Endometrium (tissue), 2 donors: ENCODE results near the gene SLC5A2.

ENCODE experiments used
- FAIRE-seq: peaks from 2 replicates; lab custom pipeline; 2012; peaks lifted over from hg19 to GRCh38; lab: Jason Lieb, UNC
- donor health status: control.
- donor health status: control.

The SLC5A2 gene

GRCh38 chr16:31459687-31460581 lies 23.0 kb upstream of the SLC5A2 start:
- FAIRE-seq, result peak; percentile 59

DNA sequence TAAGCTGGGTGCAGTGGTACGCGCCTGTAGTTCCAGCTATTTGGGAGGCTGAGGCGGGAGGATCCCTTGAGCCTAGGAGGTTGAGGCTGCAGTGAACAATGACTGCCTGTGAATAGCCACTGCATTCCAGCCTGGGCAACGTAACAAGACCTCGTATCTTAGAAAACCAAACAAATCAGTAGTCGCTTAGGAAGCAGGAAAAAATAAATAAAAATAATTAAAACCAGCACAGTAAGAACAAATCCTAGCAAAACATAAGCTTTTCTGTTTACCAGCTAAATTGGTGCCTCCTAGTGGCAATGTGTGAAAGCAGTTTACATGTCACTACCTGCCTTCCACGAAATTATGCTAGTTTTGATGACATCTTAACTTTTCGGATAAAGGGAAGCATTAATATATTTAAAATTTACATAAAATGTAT lies 22.3 kb upstream of the SLC5A2 start:
- peak; percentile 89 for FAIRE-seq

GRCh38 chr16:31461201-31461920 lies 21.6 kb upstream of the SLC5A2 start:
- no peak for FAIRE-seq

DNA sequence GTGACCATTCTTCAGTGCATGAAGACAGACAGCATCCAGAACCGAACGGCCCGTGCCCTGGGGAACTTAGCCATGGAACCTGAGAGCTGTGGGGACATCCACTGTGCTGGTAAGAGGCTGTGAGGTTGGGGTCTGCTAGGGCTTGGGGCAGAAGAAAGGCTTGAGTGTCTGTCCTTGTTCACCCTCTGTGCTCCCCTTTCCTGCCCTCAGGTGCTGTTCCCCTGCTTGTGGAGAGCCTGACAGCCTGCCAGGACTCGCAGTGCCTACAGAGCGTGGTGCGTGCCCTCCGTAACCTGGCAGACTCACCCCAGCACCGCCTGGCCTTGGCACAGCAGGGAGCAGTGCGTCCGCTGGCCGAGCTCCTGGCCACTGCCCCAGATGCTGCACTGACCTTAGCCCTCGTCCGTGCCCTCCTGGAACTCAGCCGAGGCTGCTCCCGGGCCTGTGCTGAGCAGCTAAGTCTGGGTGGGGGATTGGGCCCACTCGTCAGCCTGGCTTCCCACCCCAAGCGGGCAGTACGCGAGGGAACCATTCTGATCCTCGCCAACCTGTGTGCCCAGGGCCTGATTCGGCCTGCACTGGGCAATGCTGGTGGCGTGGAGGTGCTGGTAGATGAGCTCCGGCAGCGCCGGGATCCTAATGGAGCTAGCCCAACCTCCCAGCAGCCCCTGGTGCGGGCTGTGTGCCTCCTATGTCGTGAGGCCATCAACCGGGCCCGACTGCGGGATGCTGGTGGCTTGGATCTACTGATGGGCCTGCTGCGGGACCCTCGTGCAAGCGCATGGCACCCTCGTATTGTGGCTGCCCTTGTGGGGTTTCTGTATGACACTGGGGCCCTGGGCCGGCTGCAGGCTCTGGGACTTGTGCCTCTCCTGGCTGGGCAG lies 20.8 kb upstream of the SLC5A2 start:
- FAIRE-seq, result no peak

DNA sequence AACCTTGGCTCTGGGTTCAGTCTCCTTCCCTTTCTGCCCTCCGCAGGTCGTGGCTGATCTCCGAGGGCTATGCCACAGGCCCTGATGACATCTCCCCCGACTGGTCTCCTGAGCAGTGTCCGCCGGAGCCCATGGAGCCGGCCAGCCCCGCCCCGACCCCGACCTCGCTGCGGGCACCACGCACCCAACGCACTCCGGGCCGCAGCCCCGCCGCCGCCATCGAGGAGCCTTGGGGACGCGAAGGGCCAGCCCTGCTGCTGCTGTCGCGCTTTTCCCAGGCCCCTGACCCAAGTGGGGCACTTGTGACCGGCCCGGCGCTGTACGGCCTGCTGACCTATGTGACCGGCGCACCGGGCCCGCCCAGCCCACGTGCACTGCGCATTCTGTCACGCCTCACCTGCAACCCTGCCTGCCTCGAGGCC lies 18.6 kb upstream of the SLC5A2 start:
- no peak for FAIRE-seq

- FAIRE-seq, result no peak
These were observed 18.1 kb upstream of the SLC5A2 start for GRCh38 chr16:31464781-31465260.

- no peak for FAIRE-seq
These were observed 17.0 kb upstream of the SLC5A2 start for GRCh38 chr16:31465788-31466370.

DNA sequence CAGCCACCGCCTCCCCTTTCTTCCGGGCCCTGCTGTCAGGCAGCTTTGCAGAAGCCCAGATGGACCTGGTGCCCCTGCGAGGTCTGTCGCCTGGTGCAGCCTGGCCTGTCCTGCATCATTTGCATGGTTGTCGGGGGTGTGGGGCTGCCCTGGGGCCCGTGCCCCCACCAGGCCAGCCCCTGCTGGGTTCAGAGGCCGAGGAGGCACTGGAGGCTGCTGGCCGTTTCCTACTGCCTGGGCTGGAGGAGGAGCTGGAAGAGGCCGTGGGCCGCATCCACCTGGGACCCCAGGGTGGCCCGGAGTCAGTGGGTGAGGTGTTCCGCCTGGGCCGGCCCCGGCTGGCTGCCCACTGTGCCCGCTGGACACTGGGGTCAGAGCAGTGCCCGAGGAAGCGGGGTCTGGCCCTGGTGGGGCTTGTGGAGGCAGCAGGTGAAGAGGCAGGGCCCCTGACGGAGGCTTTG lies 16.5 kb upstream of the SLC5A2 start:
- FAIRE-seq, result no peak

GRCh38 chr16:31467151-31467773 lies 15.7 kb upstream of the SLC5A2 start:
- FAIRE-seq, result no peak

- FAIRE-seq, result no peak
These were observed 15.1 kb upstream of the SLC5A2 start for GRCh38 chr16:31467858-31468257.

GRCh38 chr16:31470615-31471014 lies 12.3 kb upstream of the SLC5A2 start:
- no peak for FAIRE-seq

- FAIRE-seq, result no peak
These were observed 11.6 kb upstream of the SLC5A2 start for GRCh38 chr16:31471241-31471874.

- FAIRE-seq, result no peak
These were observed 10.8 kb upstream of the SLC5A2 start, which contains the start of gene TGFB1I1 for GRCh38 chr16:31471875-31472708. Gene TGFB1I1, plus strand, starts transcription at chr16:31472152. Its CDS starts 37 bp downstream, at chr16:31472189.

DNA sequence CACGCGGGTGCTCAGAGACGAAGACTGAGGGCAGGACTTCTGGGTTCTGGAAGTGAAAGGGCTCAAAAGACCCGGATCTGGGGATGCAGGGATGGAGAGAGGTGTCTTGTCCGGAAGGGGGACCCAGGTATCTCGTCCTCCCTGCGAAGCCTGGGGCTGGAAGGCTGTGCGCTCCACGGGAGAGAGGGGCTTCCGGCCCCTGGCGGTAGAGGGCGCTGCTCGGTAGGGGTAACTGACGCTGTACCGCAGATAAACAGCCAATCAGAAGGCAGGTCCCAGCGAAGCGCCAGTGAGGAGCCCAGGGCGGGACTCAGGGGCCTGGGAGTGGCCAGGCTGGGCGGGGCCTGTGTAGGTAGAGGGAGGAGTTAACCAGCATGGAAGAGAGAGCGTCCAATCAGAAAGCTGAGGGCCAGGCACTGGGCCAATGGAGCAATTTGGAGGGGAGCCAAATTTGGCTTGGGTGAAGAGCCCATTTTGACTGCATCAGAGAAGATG lies 10.2 kb upstream of the SLC5A2 start:
- FAIRE-seq, result no peak

- FAIRE-seq, result no peak
These were observed 9.5 kb upstream of the SLC5A2 start for GRCh38 chr16:31473264-31473984.

GRCh38 chr16:31474173-31474714 lies 8.7 kb upstream of the SLC5A2 start:
- FAIRE-seq, result no peak

DNA sequence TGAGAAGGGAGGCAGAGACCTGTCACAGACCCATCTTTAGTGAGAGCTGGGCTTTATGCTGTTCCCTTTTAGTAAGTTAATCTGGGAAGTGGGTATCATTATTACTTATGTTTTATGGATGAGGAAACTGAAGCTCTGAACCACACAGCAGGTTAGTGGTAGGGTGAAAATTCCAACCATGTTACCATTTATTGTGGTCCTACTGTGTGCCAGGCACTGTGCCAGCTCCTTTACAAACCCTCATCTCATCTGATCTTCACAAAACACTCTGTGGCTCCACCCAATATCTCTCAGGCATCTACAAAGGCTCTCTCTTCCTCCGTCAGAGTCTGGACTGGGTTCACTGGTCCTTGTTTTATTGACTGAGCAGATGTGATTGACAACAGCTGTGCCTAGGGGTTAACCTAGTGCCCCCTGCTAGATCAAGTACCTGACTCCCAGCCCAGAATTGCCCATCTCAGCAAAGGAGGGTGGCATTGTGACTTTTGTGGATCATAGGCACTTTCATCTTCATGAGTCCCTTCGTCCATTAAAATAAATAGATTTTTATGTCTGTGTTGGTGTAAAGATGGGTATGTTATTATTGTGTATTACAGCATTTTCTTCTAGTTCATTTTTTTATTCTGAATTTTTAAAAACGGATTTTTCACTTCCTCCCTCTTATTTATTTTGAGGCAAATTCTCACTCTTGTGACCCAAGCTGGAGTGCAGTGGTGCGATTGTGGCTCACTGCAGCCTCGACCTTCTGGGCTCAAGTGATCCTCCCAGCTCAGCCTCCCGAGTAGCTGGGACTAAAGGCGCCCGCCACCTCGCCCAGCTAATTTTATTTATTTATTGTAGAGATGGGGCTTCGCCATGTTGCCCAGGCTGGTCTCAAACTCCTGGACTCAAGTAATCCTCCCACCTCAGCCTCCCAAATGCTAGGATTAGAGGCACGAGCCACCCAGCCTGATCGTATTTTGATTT lies 7.9 kb upstream of the SLC5A2 start:
- no peak for FAIRE-seq
